Nephron (organoid): ENCODE results near the gene KRTAP5-7.

Experiments used
- H3K27ac Mint-ChIP-seq, 3 experiments: 2 replicates each; pipeline ENCODE4 v1.8.0; 2020; ENCODE audit warnings: mixed read lengths in 3 of 3, mild to moderate bottlenecking in 2 of 3, moderate library complexity in 1 of 3
- H3K27me3 Mint-ChIP-seq: 2 replicates; pipeline ENCODE4 v1.8.0; 2021; ENCODE audit warnings: low read depth, mild to moderate bottlenecking, moderate library complexity, mixed read lengths
- H3K36me3 Mint-ChIP-seq: 2 replicates; pipeline ENCODE4 v1.8.0; 2020; ENCODE audit warnings: low read depth, mixed read lengths
- H3K4me1 Mint-ChIP-seq: 2 replicates; pipeline ENCODE4 v1.8.0; 2020; ENCODE audit warnings: mixed read lengths
- H3K4me3 Mint-ChIP-seq, 3 experiments: 2 replicates each; pipeline ENCODE4 v1.8.0; 2020; ENCODE audit warnings: mild to moderate bottlenecking in 3 of 3, mixed read lengths in 3 of 3, moderate library complexity in 2 of 3
- H3K9me3 Mint-ChIP-seq: 2 replicates; pipeline ENCODE4 v1.8.0; 2020; ENCODE audit warnings: mixed read lengths
- TF ChIP-seq, protein P1 (sequence below), 3 experiments: fragments of 200-600 bp; sonication (generic); IDR thresholded peaks; one replicate each; pipeline ENCODE4 v1.5.0; 2021; ENCODE audit warnings: antibody characterized with exemption in 3 of 3; ENCODE audit not compliant: unreplicated experiment in 3 of 3

The KRTAP5-7 gene

GRCh38 chr11:71505001-71505400 lies 22.1 kb upstream of the KRTAP5-7 start:
- no peaks in the 10 kb centered on the region for H3K27me3 Mint-ChIP-seq
- H3K4me3 Mint-ChIP-seq = no peak overlapping the region
- H3K36me3 Mint-ChIP-seq = peaks cover 50% of the 10 kb centered on the region
- H3K9me3 Mint-ChIP-seq = peaks cover 27% of the 10 kb centered on the region
- no peak overlapping the region for H3K27ac Mint-ChIP-seq
- TF ChIP-seq, protein P1, sequence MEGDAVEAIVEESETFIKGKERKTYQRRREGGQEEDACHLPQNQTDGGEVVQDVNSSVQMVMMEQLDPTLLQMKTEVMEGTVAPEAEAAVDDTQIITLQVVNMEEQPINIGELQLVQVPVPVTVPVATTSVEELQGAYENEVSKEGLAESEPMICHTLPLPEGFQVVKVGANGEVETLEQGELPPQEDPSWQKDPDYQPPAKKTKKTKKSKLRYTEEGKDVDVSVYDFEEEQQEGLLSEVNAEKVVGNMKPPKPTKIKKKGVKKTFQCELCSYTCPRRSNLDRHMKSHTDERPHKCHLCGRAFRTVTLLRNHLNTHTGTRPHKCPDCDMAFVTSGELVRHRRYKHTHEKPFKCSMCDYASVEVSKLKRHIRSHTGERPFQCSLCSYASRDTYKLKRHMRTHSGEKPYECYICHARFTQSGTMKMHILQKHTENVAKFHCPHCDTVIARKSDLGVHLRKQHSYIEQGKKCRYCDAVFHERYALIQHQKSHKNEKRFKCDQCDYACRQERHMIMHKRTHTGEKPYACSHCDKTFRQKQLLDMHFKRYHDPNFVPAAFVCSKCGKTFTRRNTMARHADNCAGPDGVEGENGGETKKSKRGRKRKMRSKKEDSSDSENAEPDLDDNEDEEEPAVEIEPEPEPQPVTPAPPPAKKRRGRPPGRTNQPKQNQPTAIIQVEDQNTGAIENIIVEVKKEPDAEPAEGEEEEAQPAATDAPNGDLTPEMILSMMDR (IDR thresholded peaks at IDR 0.05; ENCODE audit: unreplicated experiment in 3 of 3) = no peak
- H3K4me1 Mint-ChIP-seq = no peaks in the 10 kb centered on the region

DNA sequence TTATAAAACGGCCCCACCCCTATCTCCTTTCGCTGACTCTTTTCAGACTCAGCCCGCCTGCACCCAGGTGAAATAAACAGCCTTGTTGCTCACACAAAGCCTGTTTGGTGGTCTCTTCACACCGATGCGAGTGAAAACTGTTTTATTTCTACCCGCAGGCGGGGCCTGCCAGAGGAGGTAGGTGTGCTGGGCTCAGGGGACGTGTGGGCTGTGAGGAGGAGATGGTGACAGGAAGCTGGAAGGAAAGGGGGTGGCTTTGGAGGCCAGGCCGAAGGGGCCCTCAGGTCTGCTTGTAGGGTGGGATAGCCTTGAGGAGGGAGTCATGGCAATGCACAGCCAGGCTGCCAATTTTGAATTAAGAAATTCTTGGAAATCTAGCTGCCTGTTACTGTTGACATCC lies 21.3 kb upstream of the KRTAP5-7 start:
- Mint-ChIP-seq H3K4me1 (no peaks in the 10 kb centered on the region), H3K4me3 (no peak overlapping the region), H3K27me3 (no peaks in the 10 kb centered on the region), H3K9me3 (peaks cover 29% of the 10 kb centered on the region), H3K36me3 (peaks cover 43% of the 10 kb centered on the region), H3K27ac (no peak overlapping the region)
- TF ChIP-seq, protein P1 (IDR thresholded peaks at IDR 0.05; ENCODE audit: unreplicated experiment in 3 of 3) = no peak

- Mint-ChIP-seq H3K27me3 (no peaks in the 10 kb centered on the region), H3K9me3 (peaks cover 35% of the 10 kb centered on the region), H3K27ac (no peak overlapping the region), H3K36me3 (peaks cover 42% of the 10 kb centered on the region), H3K4me1 (no peaks in the 10 kb centered on the region), H3K4me3 (no peak overlapping the region)
- TF ChIP-seq, protein P1 (IDR thresholded peaks at IDR 0.05; ENCODE audit: unreplicated experiment in 3 of 3) = no peak
Measured at GRCh38 chr11:71507102-71507501, 20.0 kb upstream of the KRTAP5-7 start.

DNA sequence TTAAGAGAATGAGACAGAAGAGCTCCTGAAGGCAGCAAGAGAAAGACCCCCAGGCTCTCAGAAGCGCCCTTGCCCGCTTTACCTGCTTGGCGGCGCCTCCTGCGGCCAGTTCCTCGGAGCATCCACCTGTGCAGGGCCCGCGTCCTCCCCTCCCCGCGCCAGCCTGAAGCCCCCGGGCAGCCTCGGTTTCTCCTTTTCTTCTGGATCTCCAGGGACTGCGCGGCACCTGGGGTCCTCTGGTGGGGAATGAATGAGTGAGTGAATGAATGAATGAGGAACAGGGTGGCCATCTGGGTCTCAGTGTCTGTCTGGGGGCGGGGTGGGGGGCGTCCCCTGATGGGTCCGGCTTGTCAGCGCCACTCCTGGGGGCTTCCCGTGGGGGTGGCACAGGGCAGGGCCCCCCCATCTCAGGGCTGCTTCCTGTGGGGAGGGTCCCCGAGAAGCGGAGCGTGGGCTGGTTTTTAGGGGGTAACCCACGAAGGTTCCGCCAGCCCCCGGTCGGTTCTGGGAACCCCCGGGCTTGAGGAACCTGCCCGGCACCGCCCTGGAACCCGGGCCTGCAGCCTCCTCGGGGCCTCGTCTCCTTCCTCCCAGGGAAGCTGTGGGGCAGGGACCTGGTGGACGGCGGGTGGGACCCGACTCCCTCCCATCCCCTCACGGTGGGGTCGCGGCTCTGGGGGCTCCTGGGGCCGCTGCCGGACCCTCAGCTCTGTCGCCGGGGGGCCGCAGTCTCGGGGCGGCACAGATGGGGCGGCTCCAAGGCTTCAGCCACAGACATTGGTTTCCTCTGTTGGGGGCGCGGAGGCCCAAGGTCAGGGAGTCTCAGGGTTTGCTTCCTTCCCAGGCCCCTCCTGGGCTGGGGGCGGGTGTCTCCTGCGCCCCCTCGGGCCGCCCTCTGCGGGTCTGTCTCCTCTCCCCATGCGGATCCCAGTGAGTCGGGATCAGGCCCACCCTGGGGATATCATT lies 8.3 kb upstream of the KRTAP5-7 start:
- Mint-ChIP-seq H3K4me3 (no peak overlapping the region), H3K36me3 (no peaks in the 10 kb centered on the region), H3K27ac (no peak overlapping the region), H3K9me3 (peaks cover 13% of the 10 kb centered on the region), H3K4me1 (peaks cover 8% of the 10 kb centered on the region), H3K27me3 (no peaks in the 10 kb centered on the region)
- TF ChIP-seq, protein P1 (IDR thresholded peaks at IDR 0.05; ENCODE audit: unreplicated experiment in 3 of 3) = no peak

DNA sequence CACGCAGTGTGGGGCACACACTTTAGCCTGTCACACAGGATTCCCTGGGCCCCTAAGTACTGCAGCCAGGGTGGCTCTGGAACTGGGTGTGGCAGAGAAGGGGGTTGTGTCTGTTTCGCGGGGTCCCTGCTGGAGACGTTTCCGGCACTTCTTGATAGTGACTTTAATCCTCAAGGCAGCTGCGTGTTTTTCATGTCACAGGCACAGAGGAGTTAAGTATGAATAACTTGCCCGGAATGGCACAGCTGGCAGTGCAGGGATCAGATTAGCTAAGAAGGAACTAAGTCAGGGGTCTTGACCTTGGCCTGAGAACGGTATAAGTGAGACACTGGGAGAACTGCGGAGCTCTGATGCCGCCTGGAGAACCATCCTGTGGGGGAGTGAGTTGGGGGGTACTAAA lies 7.5 kb upstream of the KRTAP5-7 start:
- Mint-ChIP-seq H3K27me3 (no peaks in the 10 kb centered on the region), H3K36me3 (no peaks in the 10 kb centered on the region), H3K27ac (no peak overlapping the region), H3K4me3 (no peak overlapping the region), H3K4me1 (peaks cover 8% of the 10 kb centered on the region), H3K9me3 (peaks cover 11% of the 10 kb centered on the region)
- TF ChIP-seq, protein P1 (IDR thresholded peaks at IDR 0.05; ENCODE audit: unreplicated experiment in 3 of 3) = no peak
